ENCODE results near the gene MTUS2. TPM values are rescaled to one million over a fixed set of nuclear protein-coding genes. Genes with fewer than 3 reads are reported as not detected.
"Not testable (repeated sequence)": the region's sequence is repeated elsewhere in the genome, so short reads cannot be mapped to it uniquely, and the experiment has no call there.

Gene MTUS2
- polyA plus RNA-seq, 4 donors: 0.74 to 6.2 (median 1.6) TPM

GRCh38 chr13:28954810-28955209 is 134.7 kb downstream of the MTUS2 start:
- no peak for DNase-seq (ENCODE audit: low read depth in 4 of 4, low spot score in 3 of 4)

DNA sequence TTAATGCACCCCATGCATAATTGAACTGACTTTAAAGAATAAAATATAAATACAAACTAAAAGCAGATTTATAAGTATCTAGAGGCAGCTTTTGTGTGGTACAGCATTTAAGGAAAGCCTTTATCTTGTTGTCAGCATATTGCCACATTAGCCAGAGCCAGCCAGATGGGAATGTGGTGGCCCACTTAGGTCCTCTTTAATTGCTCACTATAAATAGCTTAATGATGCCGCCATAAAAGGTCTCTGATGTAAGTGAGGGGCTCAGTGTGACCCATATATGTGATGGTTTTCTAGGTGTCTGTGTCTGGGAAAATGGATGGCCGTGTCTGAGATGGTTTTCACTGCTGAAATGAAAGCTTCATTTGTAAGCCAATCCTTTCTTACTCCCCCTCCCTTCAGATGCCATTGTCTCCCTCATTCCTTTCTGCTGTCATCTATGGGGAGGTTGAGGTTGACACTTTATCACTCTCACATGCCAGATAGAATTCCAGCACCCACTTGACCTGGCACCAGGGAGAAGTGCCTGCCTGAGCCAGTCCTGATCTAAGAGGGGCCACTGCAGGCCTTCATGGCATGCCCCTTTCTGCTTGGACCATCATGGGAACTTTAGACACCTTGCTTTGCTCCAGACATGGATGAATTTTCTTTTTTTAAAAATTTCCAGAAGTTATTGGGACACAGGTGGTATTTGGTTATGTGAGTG is 135.3 kb downstream of the MTUS2 start:
- peak in 1 of 4 donors; percentile 32 for DNase-seq (ENCODE audit: low read depth in 4 of 4, low spot score in 3 of 4)

DNA sequence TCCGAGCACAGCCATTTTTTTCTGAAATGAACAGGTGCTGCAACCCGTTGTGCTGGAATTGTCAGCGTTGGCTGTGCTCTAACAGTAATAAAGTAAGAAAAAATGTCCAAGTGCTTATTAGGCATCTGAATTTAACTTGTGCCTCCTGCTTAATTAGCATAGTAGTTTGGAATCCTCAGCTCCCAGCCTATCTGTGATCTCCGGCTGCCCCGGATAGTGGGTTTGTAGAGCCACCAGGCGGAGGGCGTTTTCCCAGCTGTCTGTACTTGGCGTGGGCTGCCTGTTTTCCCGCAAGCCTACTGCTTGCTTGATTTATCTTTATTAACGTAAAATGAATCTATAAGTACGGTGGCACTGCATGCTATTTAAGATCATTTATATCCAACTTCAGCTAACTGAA is 137.9 kb downstream of the MTUS2 start:
- DNase-seq (ENCODE audit: low read depth in 4 of 4, low spot score in 3 of 4): no peak

GRCh38 chr13:28958441-28958840 is 138.3 kb downstream of the MTUS2 start:
- no peak for DNase-seq (ENCODE audit: low read depth in 4 of 4, low spot score in 3 of 4)

- no peak for DNase-seq (ENCODE audit: low read depth in 4 of 4, low spot score in 3 of 4)
These were observed 143.9 kb downstream of the MTUS2 start for GRCh38 chr13:28964052-28964451.

DNA sequence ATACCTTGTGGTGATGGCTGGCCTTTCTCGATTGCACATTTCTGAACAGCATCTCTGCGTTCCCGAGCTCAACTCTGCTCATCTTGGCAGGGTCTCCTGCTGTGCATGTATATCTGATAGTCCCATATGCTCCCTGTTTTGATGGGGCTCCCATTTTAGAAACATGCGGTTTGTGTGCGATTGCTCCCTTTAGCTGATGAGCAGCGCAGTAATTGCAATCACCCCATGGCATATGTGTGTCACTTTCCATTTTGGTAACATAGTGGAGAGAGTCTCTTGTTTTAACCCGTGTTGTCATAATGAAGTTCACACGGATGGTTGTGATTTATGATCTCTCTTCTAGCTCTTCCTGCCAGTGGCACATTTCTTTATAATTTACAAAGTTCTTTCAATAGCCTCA is 144.7 kb downstream of the MTUS2 start:
- DNase-seq (ENCODE audit: low read depth in 4 of 4, low spot score in 3 of 4): no peak

DNA sequence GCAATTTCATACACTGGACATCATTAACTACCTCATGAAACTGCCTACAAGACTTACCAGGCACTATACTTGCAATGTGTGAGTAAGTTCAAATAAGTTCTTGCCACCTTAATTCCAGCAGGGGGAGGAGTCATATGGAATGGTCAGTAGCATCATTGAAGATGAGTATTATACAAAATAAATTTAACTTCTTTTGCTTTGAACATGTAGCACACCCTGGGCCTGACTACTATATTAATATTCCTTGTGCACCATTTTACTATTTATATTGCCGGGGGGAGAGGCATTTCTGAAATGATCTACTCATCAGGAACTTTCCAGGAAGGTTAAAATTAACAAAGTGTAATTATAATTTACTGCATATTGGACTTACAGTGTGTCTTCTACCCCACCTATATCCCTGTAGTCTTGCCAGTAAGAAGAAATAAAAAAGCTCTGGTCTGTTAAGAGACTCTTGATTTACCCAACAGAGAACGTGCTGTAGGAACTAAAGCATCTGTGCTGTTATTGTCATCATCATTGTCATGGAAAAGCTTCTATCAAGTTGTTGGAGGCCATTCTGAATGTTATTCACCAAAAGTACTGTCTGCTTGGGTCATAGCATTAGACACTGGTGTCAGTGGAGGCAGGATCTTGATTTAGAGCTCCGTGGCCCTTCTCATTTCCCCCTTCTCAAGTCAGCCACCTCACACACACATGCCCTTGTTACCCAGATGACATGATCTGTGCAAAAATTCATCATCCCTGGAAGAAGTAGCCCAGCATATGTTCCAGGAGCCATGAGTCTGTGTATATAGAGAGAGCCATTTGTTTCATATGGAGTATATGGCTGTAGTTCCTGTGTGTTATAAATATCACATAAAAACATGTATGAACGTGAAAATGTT is 147.1 kb downstream of the MTUS2 start:
- DNase-seq (ENCODE audit: low read depth in 4 of 4, low spot score in 3 of 4): no peak

- no peak for DNase-seq (ENCODE audit: low read depth in 4 of 4, low spot score in 3 of 4)
These were observed 156.1 kb downstream of the MTUS2 start for GRCh38 chr13:28976195-28976594.

DNA sequence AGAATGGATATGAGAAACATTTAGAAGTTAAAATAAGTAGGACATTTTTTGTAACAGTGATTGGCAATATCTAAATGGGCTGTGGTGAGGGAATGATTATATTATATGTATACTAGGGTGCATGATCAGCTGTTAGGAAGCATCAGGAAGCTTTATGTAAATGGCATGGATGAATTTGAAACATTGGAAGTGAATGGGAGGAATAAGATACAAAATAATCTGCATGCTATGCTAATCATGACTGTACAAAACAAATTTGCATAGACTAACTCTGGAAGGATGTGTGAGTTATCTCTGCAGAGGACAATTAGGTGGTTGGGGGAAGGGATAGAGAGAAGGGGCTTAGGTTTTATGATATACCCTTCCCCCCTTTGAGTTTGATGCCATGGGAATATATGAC is 156.5 kb downstream of the MTUS2 start:
- no peak for DNase-seq (ENCODE audit: low read depth in 4 of 4, low spot score in 3 of 4)

DNA sequence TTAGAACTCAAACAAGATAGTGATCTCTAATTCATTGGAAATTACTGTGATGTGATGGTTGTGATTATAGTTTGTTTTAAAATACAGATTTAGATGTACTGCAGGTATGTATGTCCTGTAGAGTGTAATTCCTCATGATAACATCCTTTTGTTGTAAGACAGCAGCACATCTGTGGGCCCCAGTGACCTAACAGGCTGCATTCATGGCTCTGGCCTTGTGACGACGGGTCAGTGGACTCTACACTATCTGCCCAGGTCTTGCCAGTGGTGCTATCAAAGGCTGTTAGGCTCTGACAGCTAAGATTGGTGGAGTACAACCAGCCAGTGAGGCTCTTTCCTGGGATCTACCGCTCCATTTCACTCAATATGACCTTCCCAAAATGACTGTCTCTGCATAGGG is 158.4 kb downstream of the MTUS2 start:
- no peak for DNase-seq (ENCODE audit: low read depth in 4 of 4, low spot score in 3 of 4)

DNA sequence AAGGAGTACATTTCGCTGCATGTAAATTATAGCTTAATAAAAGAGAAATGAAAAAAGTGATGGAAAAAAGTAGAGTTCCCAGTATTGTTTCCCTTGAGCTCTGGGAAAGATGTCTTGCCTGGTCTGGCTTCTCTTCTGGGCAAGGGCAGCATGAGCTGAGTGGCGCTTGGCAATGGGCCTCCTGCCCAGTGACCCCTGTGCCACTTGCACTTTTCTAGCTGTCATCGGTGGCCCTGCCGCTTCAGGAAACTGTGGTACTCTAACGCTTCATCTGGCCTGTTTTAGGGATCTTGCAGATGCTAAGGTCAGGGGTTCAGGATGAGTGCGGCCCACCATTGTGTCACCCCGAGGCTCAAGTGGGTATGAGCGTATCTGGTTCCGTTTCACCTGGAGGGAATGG is 161.4 kb downstream of the MTUS2 start:
- no peak for DNase-seq (ENCODE audit: low read depth in 4 of 4, low spot score in 3 of 4)

DNA sequence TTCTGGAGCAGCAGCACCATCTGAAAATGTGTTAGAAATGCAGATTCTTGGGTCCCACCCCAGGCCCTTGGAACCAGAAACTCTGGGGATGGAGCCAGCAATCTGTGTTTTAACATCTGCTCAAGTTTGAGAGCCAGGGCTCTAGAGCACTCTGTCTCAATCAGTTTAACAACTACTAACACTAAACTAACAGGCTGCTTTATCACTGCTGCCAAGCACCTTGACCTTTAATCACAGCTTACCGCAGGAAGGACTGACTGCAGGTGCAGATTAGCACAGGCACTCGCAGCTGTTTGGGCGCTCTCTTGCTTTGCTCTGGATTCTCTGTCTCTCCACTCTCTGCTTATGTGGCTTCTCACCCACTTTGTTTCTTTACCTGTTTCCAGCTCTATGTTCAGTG is 163.5 kb downstream of the MTUS2 start:
- peak in 1 of 4 donors; percentile 6 for DNase-seq (ENCODE audit: low read depth in 4 of 4, low spot score in 3 of 4)

DNA sequence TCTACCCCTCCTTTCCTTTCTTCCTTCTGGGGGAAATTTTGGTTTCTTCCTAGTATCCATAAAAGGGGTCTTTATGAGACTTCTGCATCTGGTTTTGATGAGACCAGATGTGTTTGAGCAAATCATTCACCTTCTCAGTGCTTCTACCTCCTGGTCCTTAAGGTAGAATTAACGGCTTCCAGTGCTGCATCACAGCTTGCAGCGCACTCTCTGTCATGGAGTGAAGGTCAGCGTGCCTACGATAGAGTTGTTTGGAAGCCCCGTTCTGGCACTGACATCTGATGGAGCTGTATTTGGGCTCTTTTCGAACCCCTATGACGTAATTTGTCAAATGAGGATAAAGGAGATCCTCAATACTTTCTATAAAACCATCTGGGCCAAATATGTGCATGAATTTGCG is 164.2 kb downstream of the MTUS2 start:
- no peak for DNase-seq (ENCODE audit: low read depth in 4 of 4, low spot score in 3 of 4)

DNA sequence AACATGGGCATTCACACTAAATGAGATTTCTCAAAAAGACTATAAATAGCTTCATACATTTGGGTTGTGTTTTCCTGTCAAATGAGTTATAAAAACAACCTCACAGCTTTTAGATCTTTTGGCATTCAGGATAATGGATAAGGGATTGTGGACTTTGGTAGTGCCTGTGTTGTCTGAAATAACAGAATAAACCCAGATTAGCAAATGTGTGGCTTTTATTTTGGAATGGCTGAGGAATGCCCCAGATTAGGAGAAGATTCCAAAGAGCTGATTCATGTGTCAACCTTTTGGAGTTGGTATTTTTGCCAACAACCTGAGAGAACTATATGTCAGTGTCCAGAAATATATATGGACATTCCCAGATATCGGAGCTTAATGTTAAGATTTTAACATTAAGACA is 164.7 kb downstream of the MTUS2 start:
- no peak for DNase-seq (ENCODE audit: low read depth in 4 of 4, low spot score in 3 of 4)

- DNase-seq (ENCODE audit: low read depth in 4 of 4, low spot score in 3 of 4): not testable (repeated sequence)
These were observed 170.2 kb downstream of the MTUS2 start for GRCh38 chr13:28990378-28990777.

GRCh38 chr13:28991764-28992163 is 171.6 kb downstream of the MTUS2 start:
- no peak for DNase-seq (ENCODE audit: low read depth in 4 of 4, low spot score in 3 of 4)

- DNase-seq (ENCODE audit: low read depth in 4 of 4, low spot score in 3 of 4): no peak
These were observed 180.7 kb downstream of the MTUS2 start for GRCh38 chr13:29000826-29001225.

DNA sequence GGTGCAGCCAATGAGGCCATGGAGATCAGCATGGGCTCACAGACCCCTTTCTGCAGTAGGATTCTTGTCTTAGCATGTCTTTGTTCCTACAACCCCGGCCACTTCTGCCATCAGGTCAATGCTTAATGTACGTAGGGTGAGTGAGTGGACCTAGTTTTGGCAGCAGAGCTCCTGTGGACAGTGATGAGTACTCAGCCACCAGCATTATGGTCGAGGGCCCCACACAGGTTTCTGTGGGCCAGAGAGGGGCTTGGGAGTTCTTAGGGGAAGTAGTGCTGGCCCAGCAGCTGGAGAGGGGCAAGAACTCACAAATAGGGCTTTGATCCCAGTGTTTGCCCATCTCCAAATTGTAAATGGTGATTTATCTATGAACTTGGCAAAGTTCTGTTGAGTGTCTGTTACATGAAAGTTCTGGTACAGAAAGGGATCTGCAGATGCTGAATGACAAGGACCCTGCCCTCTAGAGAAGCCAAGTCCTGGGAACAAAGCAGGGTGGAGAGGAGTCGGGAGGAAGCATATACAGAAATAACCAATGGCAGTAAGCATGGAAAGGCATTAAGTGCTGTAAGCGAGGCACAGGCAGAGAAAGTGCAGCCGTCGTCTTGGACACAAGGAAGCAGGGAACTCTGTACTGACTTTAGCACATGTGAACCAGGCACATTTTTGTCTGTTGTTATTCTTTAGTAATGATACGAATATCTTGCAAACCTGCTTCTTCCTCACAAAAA is 185.1 kb downstream of the MTUS2 start:
- DNase-seq (ENCODE audit: low read depth in 4 of 4, low spot score in 3 of 4): no peak

DNA sequence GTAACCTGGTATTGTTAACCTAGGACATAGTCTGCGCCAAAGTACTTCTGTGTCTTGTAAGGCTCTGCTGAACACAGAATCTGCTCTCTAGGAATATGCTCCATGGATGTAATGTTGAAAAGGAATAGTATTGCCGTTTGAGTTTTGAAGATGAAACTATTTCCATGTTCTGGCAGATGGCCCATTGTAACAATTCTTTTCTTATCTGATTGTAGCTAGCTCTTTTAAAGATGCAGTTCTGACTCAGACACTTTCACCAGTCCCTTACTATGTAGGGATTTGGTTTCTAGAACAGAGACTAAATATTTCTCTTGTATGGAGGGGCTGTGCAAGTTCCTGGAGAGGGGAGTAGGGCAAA is 185.6 kb downstream of the MTUS2 start:
- DNase-seq (ENCODE audit: low read depth in 4 of 4, low spot score in 3 of 4): peak in 1 of 4 donors; percentile 5

DNA sequence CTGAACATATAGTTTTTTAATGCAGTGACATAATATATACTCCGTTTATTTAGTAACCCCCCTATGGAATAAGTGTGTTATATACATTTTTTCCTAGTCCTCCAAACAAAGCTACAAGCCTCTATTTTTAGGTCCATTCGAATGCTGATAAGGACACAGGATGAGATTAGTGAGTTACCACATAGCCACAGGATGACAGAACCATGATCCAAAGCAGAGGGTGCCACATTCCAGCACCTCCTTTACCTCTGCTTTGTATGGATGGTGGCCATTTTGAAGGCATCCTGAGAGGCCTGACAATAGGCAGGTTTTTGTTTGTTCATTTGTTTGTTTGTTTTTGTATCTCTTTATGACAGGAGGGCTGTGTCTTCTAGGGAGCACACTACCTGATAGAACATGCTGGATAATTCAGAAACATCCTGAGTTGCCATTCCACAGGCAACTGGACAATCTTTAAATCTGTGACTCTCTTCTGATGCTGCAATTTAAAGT is 186.3 kb downstream of the MTUS2 start:
- no peak for DNase-seq (ENCODE audit: low read depth in 4 of 4, low spot score in 3 of 4)

GRCh38 chr13:29008296-29008695 is 188.2 kb downstream of the MTUS2 start:
- no peak for DNase-seq (ENCODE audit: low read depth in 4 of 4, low spot score in 3 of 4)

Data from left renal pelvis (tissue), 4 donors.